Parathyroid adenoma (tissue), 2 donors: ENCODE measurements around the gene JADE1.

ENCODE experiments used
- H2AFZ ChIP-seq: fragments of 300-600 bp; sonication (generic); one replicate; pipeline ENCODE4 v1.7.0; 2017; ENCODE audit warnings: antibody characterized with exemption, mild to moderate bottlenecking
- H3K27ac ChIP-seq: fragments of 300-600 bp; sonication (generic); one replicate; pipeline ENCODE4 v1.7.0; 2017
- H3K27me3 ChIP-seq: fragments of 300-600 bp; sonication (generic); one replicate; pipeline ENCODE4 v1.7.0; 2017; ENCODE audit warnings: low read length; ENCODE audit not compliant: control insufficient read depth, insufficient read depth
- H3K36me3 ChIP-seq: fragments of 300-600 bp; sonication (generic); one replicate; pipeline ENCODE4 v1.7.0; 2017; ENCODE audit warnings: low read length; ENCODE audit not compliant: control insufficient read depth, insufficient read depth
- H3K4me1 ChIP-seq: fragments of 300-600 bp; sonication (generic); one replicate; pipeline ENCODE4 v1.7.0; 2017; ENCODE audit warnings: control low read depth
- H3K4me2 ChIP-seq: fragments of 300-600 bp; sonication (generic); one replicate; pipeline ENCODE4 v1.7.0; 2017; ENCODE audit warnings: low read length
- H3K4me3 ChIP-seq: fragments of 300-600 bp; sonication (generic); one replicate; pipeline ENCODE4 v1.7.0; 2017; ENCODE audit warnings: low read depth, low read length
- H3K79me2 ChIP-seq: fragments of 300-600 bp; sonication (generic); one replicate; pipeline ENCODE4 v1.7.0; 2017; ENCODE audit warnings: control low read depth
- H3K9ac ChIP-seq: fragments of 300-600 bp; sonication (generic); one replicate; pipeline ENCODE4 v1.7.0; 2017; ENCODE audit warnings: mild to moderate bottlenecking
- H3K9me3 ChIP-seq: fragments of 300-600 bp; sonication (generic); one replicate; pipeline ENCODE4 v1.7.0; 2017; ENCODE audit warnings: low read length; ENCODE audit not compliant: control insufficient read depth
- CTCF ChIP-seq: fragments of 300-600 bp; sonication (generic); IDR thresholded peaks from one replicate; pipeline ENCODE4 v1.7.0; 2017; ENCODE audit warnings: antibody characterized with exemption, mild to moderate bottlenecking
- donor health status: primary hyperparathyroidism.

The JADE1 gene

GRCh38 chr4:128820671-128821070 is 11.2 kb downstream of the JADE1 start:
- H3K4me2 ChIP-seq = no peak overlapping the region
- TF ChIP-seq CTCF = no peak
- H3K4me1 ChIP-seq = peaks cover 7% of the 10 kb centered on the region
- no peak overlapping the region for H2AFZ ChIP-seq
- H3K36me3 ChIP-seq = no peaks in the 10 kb centered on the region
- H3K27ac ChIP-seq = no peak overlapping the region
- H3K27me3 ChIP-seq = no peaks in the 10 kb centered on the region
- peaks cover 23% of the 10 kb centered on the region for H3K79me2 ChIP-seq
- no peaks in the 10 kb centered on the region for H3K9me3 ChIP-seq
- no peak overlapping the region for H3K4me3 ChIP-seq
- H3K9ac ChIP-seq = no peak overlapping the region

GRCh38 chr4:128821151-128821550 is 11.7 kb downstream of the JADE1 start:
- Histone ChIP-seq H3K27ac (no peak overlapping the region), H3K27me3 (no peaks in the 10 kb centered on the region), H3K4me3 (no peak overlapping the region), H3K79me2 (peaks cover 23% of the 10 kb centered on the region), H3K4me1 (peaks cover 7% of the 10 kb centered on the region), H3K9me3 (no peaks in the 10 kb centered on the region), H3K36me3 (no peaks in the 10 kb centered on the region), H2AFZ (no peak overlapping the region), H3K4me2 (no peak overlapping the region), H3K9ac (no peak overlapping the region)
- TF ChIP-seq CTCF = no peak

GRCh38 chr4:128823025-128823661 is 13.6 kb downstream of the JADE1 start:
- Histone ChIP-seq H3K4me1 (peaks cover 9% of the 10 kb centered on the region), H3K27ac (no peak overlapping the region), H3K9ac (no peak overlapping the region), H3K36me3 (no peaks in the 10 kb centered on the region), H2AFZ (no peak overlapping the region), H3K4me3 (no peak overlapping the region), H3K4me2 (no peak overlapping the region), H3K27me3 (no peaks in the 10 kb centered on the region), H3K79me2 (peaks cover 29% of the 10 kb centered on the region), H3K9me3 (no peaks in the 10 kb centered on the region)
- TF ChIP-seq CTCF = no peak

GRCh38 chr4:128825226-128825625 is 15.7 kb downstream of the JADE1 start:
- Histone ChIP-seq H3K9me3 (no peaks in the 10 kb centered on the region), H3K4me2 (no peak overlapping the region), H3K79me2 (peaks cover 28% of the 10 kb centered on the region), H3K4me3 (no peak overlapping the region), H3K36me3 (no peaks in the 10 kb centered on the region), H3K4me1 (peaks cover 5% of the 10 kb centered on the region), H2AFZ (no peak overlapping the region), H3K27ac (no peak overlapping the region), H3K27me3 (no peaks in the 10 kb centered on the region), H3K9ac (no peak overlapping the region)
- TF ChIP-seq CTCF = no peak

- no peak overlapping the region for H3K9ac ChIP-seq
- H3K36me3 ChIP-seq = no peaks in the 10 kb centered on the region
- TF ChIP-seq CTCF = no peak
- no peak overlapping the region for H3K4me3 ChIP-seq
- H3K79me2 ChIP-seq = peaks cover 18% of the 10 kb centered on the region
- H3K4me2 ChIP-seq = no peak overlapping the region
- H2AFZ ChIP-seq = no peak overlapping the region
- H3K27ac ChIP-seq = no peak overlapping the region
- no peaks in the 10 kb centered on the region for H3K27me3 ChIP-seq
- H3K9me3 ChIP-seq = no peaks in the 10 kb centered on the region
- H3K4me1 ChIP-seq = peaks cover 12% of the 10 kb centered on the region
Measured at GRCh38 chr4:128827296-128827695, 17.8 kb downstream of the JADE1 start.
